H9 (cell line): ENCODE measurements around the gene C1QTNF9. TPM values are rescaled to one million over a fixed set of nuclear protein-coding genes. Genes with fewer than 3 reads are reported as not detected.

ENCODE experiments used
- DNase-seq: peaks from one replicate; pipeline ENCODE4 v3.0.0-alpha.2; 2017
- H2AFZ ChIP-seq: one replicate; pipeline ENCODE4 v1.6.1; 2013; ENCODE audit warnings: mild to moderate bottlenecking, low read length, control low read depth, moderate library complexity
- H2AK5ac ChIP-seq: 2 replicates; pipeline ENCODE4 v1.6.1; 2013; ENCODE audit warnings: low read length, control low read depth, mixed read lengths; ENCODE audit not compliant: insufficient read length
- H2BK120ac ChIP-seq: one replicate; pipeline ENCODE4 v1.6.1; 2013; ENCODE audit warnings: low read depth, mild to moderate bottlenecking, low read length, control low read depth, inconsistent platforms; ENCODE audit not compliant: poor library complexity, severe bottlenecking
- H2BK12ac ChIP-seq: 2 replicates; pipeline ENCODE4 v1.6.1; 2013; ENCODE audit warnings: low read length, control low read depth, mixed read lengths, low read depth; ENCODE audit not compliant: insufficient read length
- H2BK15ac ChIP-seq: 2 replicates; pipeline ENCODE4 v1.6.1; 2013; ENCODE audit warnings: low read depth, low read length, control low read depth
- H2BK20ac ChIP-seq: one replicate; pipeline ENCODE4 v1.6.1; 2013; ENCODE audit warnings: low read depth, mild to moderate bottlenecking, low read length, control low read depth, inconsistent platforms; ENCODE audit not compliant: poor library complexity, severe bottlenecking
- H2BK5ac ChIP-seq: 2 replicates; pipeline ENCODE4 v1.6.1; 2013; ENCODE audit warnings: low read length, control low read depth, mixed read lengths; ENCODE audit not compliant: insufficient read length
- H3K14ac ChIP-seq: 2 replicates; pipeline ENCODE4 v1.6.1; 2013; ENCODE audit warnings: low read length, control low read depth; ENCODE audit not compliant: insufficient read depth
- H3K18ac ChIP-seq: 2 replicates; pipeline ENCODE4 v1.6.1; 2013; ENCODE audit warnings: low read depth, mild to moderate bottlenecking, mixed read lengths, low read length, control low read depth; ENCODE audit not compliant: insufficient read length
- H3K23ac ChIP-seq: 2 replicates; pipeline ENCODE4 v1.6.1; 2013; ENCODE audit warnings: low read length, control low read depth, mixed read lengths, low read depth; ENCODE audit not compliant: insufficient read length
- H3K23me2 ChIP-seq: 2 replicates; pipeline ENCODE4 v1.6.1; 2013; ENCODE audit warnings: low read depth, mild to moderate bottlenecking, mixed read lengths, low read length, control low read depth; ENCODE audit not compliant: insufficient read length, poor library complexity, severe bottlenecking
- H3K27ac ChIP-seq: 2 replicates; pipeline ENCODE4 v1.5.1; 2013; ENCODE audit warnings: low read length, control low read depth, mixed read lengths, low read depth; ENCODE audit not compliant: insufficient read length
- H3K27me3 ChIP-seq: 2 replicates; pipeline ENCODE4 v1.6.1; 2013; ENCODE audit warnings: low read length, control low read depth, inconsistent platforms; ENCODE audit not compliant: insufficient read depth
- H3K4ac ChIP-seq: 2 replicates; pipeline ENCODE4 v1.6.1; 2013; ENCODE audit warnings: low read depth, mild to moderate bottlenecking, control low read depth, inconsistent platforms, low read length, moderate library complexity
- H3K4me1 ChIP-seq: 2 replicates; pipeline ENCODE4 v1.6.1; 2013; ENCODE audit warnings: low read length, control low read depth, inconsistent platforms; ENCODE audit not compliant: insufficient read depth
- H3K4me2 ChIP-seq: 2 replicates; pipeline ENCODE4 v1.6.1; 2013; ENCODE audit warnings: low read length, control low read depth, mixed read lengths; ENCODE audit not compliant: insufficient read length, insufficient read depth
- H3K56ac ChIP-seq: 2 replicates; pipeline ENCODE4 v1.6.1; 2013; ENCODE audit warnings: low read depth, mild to moderate bottlenecking, mixed read lengths, low read length, control low read depth; ENCODE audit not compliant: insufficient read length
- H3K79me1 ChIP-seq: 2 replicates; pipeline ENCODE4 v1.6.1; 2013; ENCODE audit warnings: low read depth, mild to moderate bottlenecking, moderate library complexity, low read length, control low read depth, inconsistent platforms; ENCODE audit not compliant: insufficient read depth, poor library complexity, severe bottlenecking
- H3K79me2 ChIP-seq: 2 replicates; pipeline ENCODE4 v1.6.1; 2013; ENCODE audit warnings: low read length, control low read depth, inconsistent platforms; ENCODE audit not compliant: insufficient read depth
- H3K9ac ChIP-seq: 2 replicates; pipeline ENCODE4 v1.6.1; 2013; ENCODE audit warnings: low read length, control low read depth, mixed read lengths; ENCODE audit not compliant: insufficient read length; ENCODE audit errors: extremely low read depth
- H3K9me3 ChIP-seq: one replicate; pipeline ENCODE4 v1.6.1; 2013; ENCODE audit warnings: low read depth, low read length, inconsistent platforms; ENCODE audit not compliant: control insufficient read depth
- H3T11ph ChIP-seq: one replicate; pipeline ENCODE4 v1.6.1; 2013; ENCODE audit warnings: mild to moderate bottlenecking, low read length, control low read depth, inconsistent platforms
- H4K20me1 ChIP-seq: one replicate; pipeline ENCODE4 v1.6.1; 2013; ENCODE audit not compliant: control insufficient read depth, insufficient read length, insufficient read depth
- H4K5ac ChIP-seq: 2 replicates; pipeline ENCODE4 v1.6.1; 2013; ENCODE audit warnings: low read depth, mild to moderate bottlenecking, mixed read lengths, low read length, control low read depth; ENCODE audit not compliant: insufficient read length
- H4K8ac ChIP-seq: replicated peaks from 2 replicates; pipeline ENCODE4 v1.6.1; 2013; ENCODE audit warnings: low read length, control low read depth, mixed read lengths, low read depth; ENCODE audit not compliant: insufficient read length
- H4K91ac ChIP-seq: 2 replicates; pipeline ENCODE4 v1.6.1; 2013; ENCODE audit warnings: low read depth, mild to moderate bottlenecking, moderate library complexity, mixed read lengths, low read length, control low read depth; ENCODE audit not compliant: insufficient read length
- H3K27ac Mint-ChIP-seq, 3 experiments: 2 replicates in 2 of 3; 3 replicates in 1 of 3; pipeline ENCODE4 v1.8.0; 2020 to 2021; ENCODE audit warnings: mixed read lengths in 3 of 3, mild to moderate bottlenecking in 1 of 3, moderate library complexity in 1 of 3
- H3K27me3 Mint-ChIP-seq: 2 replicates; pipeline ENCODE4 v1.8.0; 2021; ENCODE audit warnings: low read depth, mild to moderate bottlenecking, moderate library complexity, mixed read lengths
- H3K36me3 Mint-ChIP-seq, 3 experiments: 2 replicates in 2 of 3; 3 replicates in 1 of 3; pipeline ENCODE4 v1.8.0; 2020 to 2021; ENCODE audit warnings: low read depth in 3 of 3, mixed read lengths in 3 of 3; ENCODE audit not compliant: insufficient read depth in 1 of 3
- H3K4me1 Mint-ChIP-seq, 2 experiments: 2 replicates each; pipeline ENCODE4 v1.8.0; 2020; ENCODE audit warnings: mixed read lengths in 2 of 2
- H3K4me3 Mint-ChIP-seq, 2 experiments: 2 replicates in 1 of 2; 3 replicates in 1 of 2; pipeline ENCODE4 v1.8.0; 2020 to 2021; ENCODE audit warnings: mild to moderate bottlenecking in 2 of 2, mixed read lengths in 2 of 2, moderate library complexity in 1 of 2
- H3K9me3 Mint-ChIP-seq, 2 experiments: 2 replicates in 1 of 2; 3 replicates in 1 of 2; pipeline ENCODE4 v1.8.0; 2020; ENCODE audit warnings: mild to moderate bottlenecking in 2 of 2, mixed read lengths in 2 of 2, moderate library complexity in 1 of 2
- WGBS: extraction: QIAGEN DNeasy Blood & Tissue Kit; methylation state at CpG from one replicate; pipeline ENCODE4 v1.1.7; 2013; ENCODE audit warnings: missing lambda C conversion rate, low lambda C conversion rate, mixed read lengths; ENCODE audit not compliant: insufficient read length; ENCODE audit errors: extremely low coverage; 5-methylcytosine and 5-hydroxymethylcytosine counted together
- total RNA-seq: library from RNA; stranded (reverse); gene quantifications from 2 replicates; pipeline ENCODE4 v1.2.1, GENCODE V29; 2021
- TF ChIP-seq, protein P1 (sequence below): fragments of 200-600 bp; sonication (generic); conservative IDR thresholded peaks from 3 replicates; pipeline ENCODE4 v1.8.0; 2021; ENCODE audit warnings: antibody characterized with exemption, mild to moderate bottlenecking

Gene C1QTNF9
- total RNA-seq, 1 experiment from 2014 or later: not detected

DNA sequence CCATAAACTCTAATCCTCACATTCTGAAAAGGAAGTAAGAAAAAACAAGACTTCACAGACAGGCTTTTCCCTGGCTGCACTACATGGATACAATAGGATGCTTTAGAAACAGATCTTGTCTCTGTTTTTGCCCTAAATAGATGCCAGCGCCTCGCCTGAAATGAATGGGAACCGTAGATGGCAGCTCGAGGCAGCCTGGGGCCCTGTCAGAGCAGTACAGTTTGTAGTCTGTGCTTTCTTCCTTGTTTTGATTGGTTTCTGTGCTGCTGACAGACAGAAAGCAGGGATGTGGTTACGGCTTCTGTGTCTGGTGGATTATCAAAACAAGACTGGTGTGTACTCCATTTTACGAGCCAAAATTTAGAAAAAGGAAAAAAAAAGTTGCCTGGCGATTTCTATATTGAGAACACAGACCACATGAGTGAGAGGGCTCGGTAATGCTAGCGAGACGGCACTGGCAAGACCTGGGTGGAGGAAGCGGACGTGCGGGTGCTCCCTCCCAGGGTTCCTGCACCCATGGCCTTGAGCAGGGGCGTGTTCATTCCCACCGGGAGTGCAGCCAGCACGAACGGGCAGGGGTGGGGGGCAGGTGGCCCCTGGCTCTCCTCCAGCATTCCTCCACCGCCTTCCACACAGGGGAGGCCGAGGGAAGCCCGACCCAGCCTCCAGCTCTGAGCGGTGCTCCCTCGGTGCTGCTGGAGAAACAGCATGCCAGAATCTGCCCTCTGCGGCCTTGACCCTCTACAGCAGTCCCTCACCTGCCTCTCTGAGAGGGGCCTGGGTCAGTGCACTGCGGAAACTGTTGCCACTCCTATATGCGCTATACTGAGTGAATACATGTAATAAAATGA is 37.6 kb upstream of the C1QTNF9 start:
- Histone ChIP-seq H3T11ph (no peak overlapping the region), H2BK20ac (no peak overlapping the region), H4K91ac (no peak overlapping the region), H3K56ac (no peak overlapping the region), H3K23ac (no peak overlapping the region), H2BK5ac (no peak overlapping the region), H3K4ac (no peak overlapping the region), H3K4me2 (no peak overlapping the region), H2AFZ (no peak overlapping the region), H4K8ac (no peak overlapping the region), H2BK15ac (no peak overlapping the region), H3K9me3 (no peaks in the 10 kb centered on the region), H3K79me1 (no peaks in the 10 kb centered on the region), H3K27me3 (no peaks in the 10 kb centered on the region), H3K79me2 (no peaks in the 10 kb centered on the region), H2AK5ac (no peak overlapping the region), H3K14ac (no peak overlapping the region), H3K4me1 (no peaks in the 10 kb centered on the region), H2BK12ac (no peak overlapping the region), H3K23me2 (no peaks in the 10 kb centered on the region), H3K27ac (no peak overlapping the region), H3K9ac (no peak overlapping the region), H4K5ac (no peak overlapping the region), H2BK120ac (no peak overlapping the region), H4K20me1 (no peaks in the 10 kb centered on the region), H3K18ac (no peak overlapping the region)
- no peaks in the 10 kb centered on the region; a peak in 2 of 7 replicates for H3K36me3 Mint-ChIP-seq
- TF ChIP-seq, protein P1, sequence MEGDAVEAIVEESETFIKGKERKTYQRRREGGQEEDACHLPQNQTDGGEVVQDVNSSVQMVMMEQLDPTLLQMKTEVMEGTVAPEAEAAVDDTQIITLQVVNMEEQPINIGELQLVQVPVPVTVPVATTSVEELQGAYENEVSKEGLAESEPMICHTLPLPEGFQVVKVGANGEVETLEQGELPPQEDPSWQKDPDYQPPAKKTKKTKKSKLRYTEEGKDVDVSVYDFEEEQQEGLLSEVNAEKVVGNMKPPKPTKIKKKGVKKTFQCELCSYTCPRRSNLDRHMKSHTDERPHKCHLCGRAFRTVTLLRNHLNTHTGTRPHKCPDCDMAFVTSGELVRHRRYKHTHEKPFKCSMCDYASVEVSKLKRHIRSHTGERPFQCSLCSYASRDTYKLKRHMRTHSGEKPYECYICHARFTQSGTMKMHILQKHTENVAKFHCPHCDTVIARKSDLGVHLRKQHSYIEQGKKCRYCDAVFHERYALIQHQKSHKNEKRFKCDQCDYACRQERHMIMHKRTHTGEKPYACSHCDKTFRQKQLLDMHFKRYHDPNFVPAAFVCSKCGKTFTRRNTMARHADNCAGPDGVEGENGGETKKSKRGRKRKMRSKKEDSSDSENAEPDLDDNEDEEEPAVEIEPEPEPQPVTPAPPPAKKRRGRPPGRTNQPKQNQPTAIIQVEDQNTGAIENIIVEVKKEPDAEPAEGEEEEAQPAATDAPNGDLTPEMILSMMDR: no peak
- H3K27me3 Mint-ChIP-seq: no peaks in the 10 kb centered on the region; the same call in 1 of the 2 replicates
- peaks cover 6 to 19% of the 10 kb centered on the region in 2 experiments for H3K4me1 Mint-ChIP-seq
- no peak for DNase-seq
- no CpG with 5 or more reads among the region's 25 CpGs for WGBS
- H3K27ac Mint-ChIP-seq: peak overlapping the region in 2 of 3 experiments; percentile 28 to 78; a peak in 3 of 7 replicates
- no peaks in the 10 kb centered on the region for H3K9me3 Mint-ChIP-seq
- no peak overlapping the region for H3K4me3 Mint-ChIP-seq
